ENCODE results near the gene RAPGEF6.

- TF ChIP-seq EZH2 (IDR thresholded peaks at IDR 0.05; ENCODE audit: insufficient read depth, poor library complexity, severe bottlenecking) (no peak), EZH2phosphoT487 (IDR thresholded peaks at IDR 0.05; ENCODE audit: insufficient read depth, low read depth) (no peak)
Observed at GRCh38 chr5:131532031-131532640, 102.9 kb downstream of the RAPGEF6 start.

All from GM23248 (cell line).